GM18499 (cell line): ENCODE data around the gene SH3GLB2.
"Not testable (repeated sequence)": the region's sequence is repeated elsewhere in the genome, so short reads cannot be mapped to it uniquely, and the experiment has no call there.

Experiments
- ATAC-seq: cut with Tn5 transposase; IDR thresholded peaks from one replicate; pipeline ENCODE4 v1.9.1; 2021; ENCODE audit warnings: moderate number of reproducible peaks; ENCODE audit not compliant: insufficient read depth, unreplicated experiment

Gene SH3GLB2

DNA sequence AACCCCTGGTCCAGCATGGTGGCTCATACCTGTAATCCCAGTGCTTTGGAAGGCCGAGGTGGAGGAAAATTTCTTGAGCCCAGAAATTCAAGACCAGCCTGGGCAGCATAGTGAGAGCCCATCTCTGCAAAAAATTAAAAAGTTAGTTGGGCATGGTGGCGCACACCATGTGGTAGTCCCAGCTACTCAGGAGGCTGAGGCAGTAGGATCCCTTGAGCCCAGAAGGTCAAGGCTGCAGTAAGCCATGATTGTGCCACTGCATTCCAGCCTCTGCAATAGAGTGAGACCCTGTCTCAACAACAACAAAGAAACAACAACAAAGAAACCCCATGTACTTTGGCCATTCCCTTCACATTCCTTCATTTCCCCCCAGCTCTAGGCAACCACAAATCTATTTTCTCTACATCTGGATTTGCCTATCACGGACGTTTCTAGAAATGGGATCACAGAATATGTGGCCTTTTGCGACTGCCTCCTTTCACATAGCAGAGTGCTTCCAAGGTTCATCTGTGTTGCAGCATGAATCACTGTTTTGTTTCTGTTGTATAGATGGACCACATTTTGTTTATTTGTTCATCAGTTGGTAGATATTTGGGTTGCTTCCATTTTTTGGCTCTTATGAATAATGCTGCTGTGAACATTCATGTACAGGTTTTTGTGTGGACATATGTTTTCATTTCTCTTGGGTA is 26.2 kb upstream of the SH3GLB2 start:
- ATAC-seq = no peak

GRCh38 chr9:129053020-129053419 is 24.9 kb upstream of the SH3GLB2 start:
- ATAC-seq = no peak

GRCh38 chr9:129052592-129052991 is 24.5 kb upstream of the SH3GLB2 start:
- no peak for ATAC-seq

DNA sequence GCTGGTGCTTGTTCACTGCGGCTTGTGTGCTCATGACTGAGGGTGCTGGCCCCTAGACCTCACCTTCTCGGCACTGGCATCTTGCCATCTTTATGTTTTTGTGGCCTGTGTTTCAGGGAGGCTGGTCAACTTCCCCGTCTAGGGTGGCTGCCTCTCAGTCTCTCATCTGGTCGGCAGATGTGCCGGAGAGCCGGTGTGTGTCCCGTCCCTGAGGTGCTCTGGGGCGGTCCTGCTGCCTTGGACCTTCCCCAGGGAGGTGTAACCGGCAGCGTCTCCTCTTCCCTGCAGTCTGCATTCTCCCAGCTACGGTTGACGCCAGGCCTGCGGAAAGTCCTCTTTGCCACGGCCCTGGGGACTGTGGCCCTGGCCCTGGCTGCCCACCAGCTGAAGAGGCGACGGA is 13.9 kb upstream of the SH3GLB2 start:
- no peak for ATAC-seq

- no peak for ATAC-seq
Measured at GRCh38 chr9:129040113-129040643, 12.0 kb upstream of the SH3GLB2 start.

DNA sequence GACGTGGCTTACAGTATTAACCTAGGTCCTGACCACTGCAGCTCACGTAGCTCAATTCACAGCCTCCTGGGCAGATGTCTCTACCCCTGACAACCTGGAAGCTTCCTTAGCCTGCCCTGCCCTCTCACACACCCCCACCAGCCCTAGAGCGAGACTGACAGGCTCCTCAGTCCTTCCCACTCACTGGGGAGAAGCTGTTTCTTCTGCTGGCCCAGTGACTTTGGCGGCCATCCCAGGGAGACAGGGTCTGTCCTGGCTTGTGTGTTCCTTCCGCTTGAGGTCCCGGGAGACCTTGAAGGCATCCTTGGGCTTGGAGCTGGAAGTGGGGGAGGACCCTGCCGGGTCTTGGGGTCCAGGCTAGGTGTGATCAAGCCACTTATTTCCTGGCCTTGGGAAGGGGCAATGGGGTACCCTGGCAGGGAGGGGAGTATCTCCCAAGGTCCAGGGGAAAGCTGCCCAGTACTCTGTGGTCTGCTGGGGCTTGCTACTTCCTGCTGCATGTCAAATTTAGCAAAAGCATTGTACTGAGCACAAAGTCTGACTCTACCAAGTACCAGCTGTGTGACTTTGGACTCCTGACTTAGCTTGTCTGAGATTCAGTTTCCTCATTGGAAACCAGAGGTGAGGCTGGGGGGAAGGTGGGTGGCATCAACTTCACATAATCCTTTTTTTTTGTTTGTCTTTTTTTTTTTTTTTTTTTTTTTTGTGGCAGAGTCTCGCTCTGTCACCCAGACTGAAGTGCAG is 10.2 kb upstream of the SH3GLB2 start:
- ATAC-seq = no peak

- ATAC-seq = no peak
Measured at GRCh38 chr9:129037767-129038098, 9.6 kb upstream of the SH3GLB2 start.

DNA sequence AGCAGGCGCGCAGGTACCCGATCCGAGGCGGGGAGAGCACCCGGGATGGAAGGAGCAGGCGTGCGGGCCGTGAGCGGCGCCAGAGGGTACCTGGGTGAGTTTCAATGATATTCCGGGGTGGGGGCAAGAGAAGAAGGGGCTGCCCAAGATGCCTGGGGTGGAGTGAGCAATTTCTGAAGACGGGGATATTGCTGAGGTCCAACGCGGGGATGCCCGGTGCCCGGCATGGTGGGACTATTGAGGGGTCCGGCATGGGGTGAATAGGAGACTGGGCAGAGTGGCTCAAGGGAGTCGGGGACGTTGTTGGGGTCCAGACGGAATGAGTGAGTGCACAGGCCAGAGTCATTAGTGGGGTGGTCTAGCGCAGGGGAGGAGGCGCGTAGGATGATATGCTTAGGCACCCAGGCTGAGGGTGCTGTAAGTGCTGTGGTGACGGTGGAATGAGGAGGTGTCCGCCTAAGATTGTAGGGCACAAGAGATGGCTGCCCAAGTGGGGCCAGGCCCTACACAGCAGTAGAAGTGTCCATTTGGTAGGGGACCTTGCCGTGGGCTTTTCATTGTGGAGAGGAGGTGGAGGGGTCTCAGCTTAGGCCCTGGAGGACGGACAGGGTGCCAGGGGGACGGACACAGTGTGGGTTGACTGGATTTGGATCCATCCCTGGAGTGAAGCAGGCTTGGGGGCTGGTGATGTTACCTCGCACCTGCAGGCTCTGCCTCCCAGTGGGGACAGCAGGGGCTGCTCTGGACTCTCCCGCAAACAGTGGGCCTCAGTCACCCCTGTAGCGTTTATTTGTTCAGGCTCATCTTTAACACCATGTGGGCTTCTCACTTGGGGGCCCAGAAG is 9.0 kb upstream of the SH3GLB2 start:
- ATAC-seq = no peak

- ATAC-seq = peak; percentile 89
Measured at GRCh38 chr9:129036241-129036922, 8.3 kb upstream of the SH3GLB2 start, which contains the start of gene MIGA2. Gene MIGA2, plus strand, starts transcription at chr9:129036626. Its CDS starts 3,969 bp downstream, at chr9:129040595.

- ATAC-seq = not testable (repeated sequence)
Measured at GRCh38 chr9:129035838-129036237, 7.7 kb upstream of the SH3GLB2 start.

DNA sequence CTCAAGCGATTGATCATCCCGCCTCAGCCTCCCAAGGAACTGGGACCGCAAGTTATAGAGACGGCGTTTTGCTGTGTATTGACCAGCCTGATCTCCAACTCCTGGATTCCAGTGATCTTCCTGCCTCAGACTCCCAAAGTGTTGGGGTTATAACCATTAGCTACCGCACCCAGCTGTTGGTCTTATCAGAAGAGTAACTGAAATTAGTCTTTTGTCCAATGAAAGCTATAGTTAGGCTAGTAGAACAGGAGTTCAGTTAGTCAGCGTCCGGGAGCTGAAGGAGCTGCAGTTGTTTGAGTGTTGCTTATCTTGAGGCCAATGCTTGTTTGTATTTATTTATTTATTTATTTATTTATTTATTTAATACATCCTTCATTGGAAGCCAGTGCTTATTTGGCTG is 5.1 kb upstream of the SH3GLB2 start:
- no peak for ATAC-seq

DNA sequence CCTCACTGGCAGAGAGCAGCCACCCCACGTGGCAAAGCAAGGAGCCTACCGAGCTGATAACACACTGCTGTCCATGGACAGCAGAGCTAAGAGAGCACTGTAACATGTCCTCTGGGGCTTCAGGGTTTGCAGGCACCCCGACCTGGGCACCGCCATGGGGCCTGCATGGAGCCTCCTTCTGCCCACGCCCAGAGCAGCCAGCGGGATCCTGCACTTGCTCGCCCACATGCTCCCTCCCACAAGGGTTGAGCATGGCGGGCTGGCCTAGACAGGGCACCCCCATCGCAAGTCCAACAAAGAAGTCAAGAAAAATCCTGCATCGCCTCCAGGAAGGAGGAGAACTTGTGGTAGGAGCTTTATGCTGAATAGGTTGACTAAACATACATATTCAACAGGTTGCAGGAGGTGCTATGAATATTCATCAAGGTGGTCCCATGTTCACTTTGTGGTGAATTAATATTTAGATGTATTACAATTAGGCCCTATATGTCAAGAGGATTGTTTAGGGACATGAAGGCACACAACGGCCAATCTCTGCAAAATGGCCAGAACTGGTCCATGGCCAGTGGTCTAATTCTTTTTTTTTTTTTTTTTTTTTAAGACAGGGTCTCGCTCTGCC is 4.5 kb upstream of the SH3GLB2 start:
- no peak for ATAC-seq

GRCh38 chr9:129031514-129031913 is 3.4 kb upstream of the SH3GLB2 start:
- ATAC-seq = no peak

DNA sequence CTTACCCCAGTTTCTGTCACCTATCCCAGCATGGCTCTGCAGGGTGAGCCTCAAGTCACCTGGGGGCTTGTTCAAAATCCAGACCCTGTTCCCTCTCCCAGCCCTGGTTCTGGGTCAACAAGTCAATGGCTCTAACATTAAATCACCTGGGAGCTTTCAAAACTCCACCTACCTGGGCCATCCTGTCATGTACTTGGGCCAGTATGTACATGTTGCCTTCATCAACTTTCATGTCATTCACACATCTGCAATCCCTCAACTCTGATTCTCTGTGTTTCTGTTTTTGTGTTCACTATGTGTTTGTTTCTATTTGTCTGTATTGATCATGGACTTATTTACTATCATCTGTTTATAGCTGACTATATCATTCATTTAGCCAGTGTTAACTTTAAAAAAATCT is 2.1 kb upstream of the SH3GLB2 start:
- no peak for ATAC-seq

DNA sequence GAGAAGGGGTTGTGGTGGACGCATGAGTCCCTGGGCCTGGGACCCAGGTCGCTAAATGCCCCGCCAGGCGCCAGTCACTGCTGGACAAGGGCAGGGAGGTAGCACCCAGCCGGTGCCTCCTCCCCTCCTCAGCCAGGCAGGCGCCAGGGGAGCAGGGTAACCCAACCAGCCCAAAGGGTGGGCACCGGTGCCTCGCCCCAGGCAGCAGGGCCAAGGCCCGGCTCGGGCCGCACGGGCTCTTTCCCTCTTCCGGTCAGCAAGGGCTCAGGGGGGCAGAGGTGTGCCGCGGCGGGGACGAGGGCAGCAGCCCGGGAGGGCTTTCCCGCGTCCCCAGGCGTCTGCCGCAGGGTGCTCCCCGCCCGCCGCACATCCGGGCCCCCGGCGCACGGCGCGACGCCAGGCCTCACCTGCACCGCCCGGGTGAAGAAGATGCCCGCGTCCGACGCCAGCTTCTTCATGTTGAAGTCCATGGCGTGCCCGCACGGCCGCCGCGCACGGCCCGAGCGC is 393 bp downstream of the SH3GLB2 start:
- no peak for ATAC-seq

DNA sequence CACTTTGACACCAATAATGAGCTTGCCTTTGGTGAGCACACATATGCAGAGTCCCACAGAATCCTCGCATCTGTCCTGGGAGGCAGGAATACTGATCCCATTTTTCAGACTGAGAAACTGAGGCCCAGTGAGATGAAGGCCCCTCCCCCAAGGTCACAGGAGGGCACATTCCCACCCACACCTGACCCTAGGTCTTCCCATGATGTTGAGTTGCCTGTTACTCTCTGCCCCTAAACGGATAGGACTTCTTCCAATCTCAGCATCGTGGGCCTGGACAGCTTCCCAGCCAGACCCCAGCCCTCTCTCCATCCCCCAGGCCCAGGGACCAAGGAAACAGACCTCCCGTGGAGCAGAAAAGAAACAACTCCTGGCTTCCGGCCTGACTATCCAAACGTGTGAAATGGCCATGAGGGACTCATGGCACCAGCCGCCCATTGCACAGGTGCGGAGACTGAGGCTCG is 877 bp downstream of the SH3GLB2 start:
- ATAC-seq = no peak

DNA sequence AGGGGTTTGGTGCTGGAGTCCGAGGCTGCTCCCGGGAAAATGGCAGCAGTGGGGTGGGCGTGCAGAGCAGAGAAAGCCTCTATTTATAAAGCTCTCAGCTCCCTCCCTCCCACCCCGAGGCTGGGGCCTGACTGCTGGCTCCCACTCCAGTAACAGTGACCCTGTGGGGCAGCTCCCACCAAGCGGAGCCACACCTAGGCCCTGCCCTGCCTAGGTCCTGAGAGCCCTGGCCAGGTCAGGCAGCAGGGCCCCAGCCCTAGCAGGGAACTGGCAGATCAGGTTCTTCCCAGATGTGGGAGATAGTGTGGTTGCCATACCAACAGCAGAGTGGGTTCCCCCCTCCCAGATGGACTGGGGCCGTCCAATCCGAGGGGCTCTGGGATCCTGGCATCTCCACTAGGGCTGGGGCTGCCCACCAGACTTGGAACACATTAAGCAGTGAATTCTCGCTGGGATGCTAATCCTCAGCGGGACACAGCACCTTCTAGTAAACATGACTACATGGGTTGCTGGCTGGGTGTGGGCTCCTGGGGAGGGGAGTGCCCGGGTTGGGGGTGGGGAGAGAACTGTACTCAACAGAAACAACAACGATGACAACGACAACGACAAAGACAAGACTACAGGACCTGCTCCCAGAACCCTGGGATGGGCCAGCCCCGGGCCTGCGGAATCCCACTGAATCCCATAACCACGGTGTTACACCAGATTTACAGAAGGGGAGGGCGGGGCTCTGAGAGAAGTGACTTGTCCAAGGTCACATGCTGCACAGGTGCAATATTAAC is 1.5 kb downstream of the SH3GLB2 start:
- no peak for ATAC-seq

DNA sequence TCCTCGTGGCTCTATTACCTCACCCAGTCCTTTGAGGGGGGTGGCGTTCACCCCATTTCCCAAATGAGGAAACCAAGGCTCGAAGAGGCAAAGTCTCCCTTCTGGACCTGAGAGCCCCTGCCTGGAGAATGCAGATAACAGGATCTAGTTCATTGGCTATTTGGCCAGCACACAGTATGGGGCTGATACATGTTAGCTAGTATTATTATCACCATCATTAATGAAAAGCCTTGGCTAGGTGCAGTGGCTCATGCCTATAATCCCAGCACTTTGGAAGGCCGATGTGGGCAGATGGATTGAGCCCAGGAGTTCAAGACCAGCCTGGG is 4.3 kb downstream of the SH3GLB2 start:
- no peak for ATAC-seq
